ENCODE results near the gene ACRBP. TPM values are rescaled to one million over a fixed set of nuclear protein-coding genes. Genes with fewer than 3 reads are reported as not detected.

ACRBP gene
- total RNA-seq, 1 experiment from 2014 or later = 4.2 TPM

DNA sequence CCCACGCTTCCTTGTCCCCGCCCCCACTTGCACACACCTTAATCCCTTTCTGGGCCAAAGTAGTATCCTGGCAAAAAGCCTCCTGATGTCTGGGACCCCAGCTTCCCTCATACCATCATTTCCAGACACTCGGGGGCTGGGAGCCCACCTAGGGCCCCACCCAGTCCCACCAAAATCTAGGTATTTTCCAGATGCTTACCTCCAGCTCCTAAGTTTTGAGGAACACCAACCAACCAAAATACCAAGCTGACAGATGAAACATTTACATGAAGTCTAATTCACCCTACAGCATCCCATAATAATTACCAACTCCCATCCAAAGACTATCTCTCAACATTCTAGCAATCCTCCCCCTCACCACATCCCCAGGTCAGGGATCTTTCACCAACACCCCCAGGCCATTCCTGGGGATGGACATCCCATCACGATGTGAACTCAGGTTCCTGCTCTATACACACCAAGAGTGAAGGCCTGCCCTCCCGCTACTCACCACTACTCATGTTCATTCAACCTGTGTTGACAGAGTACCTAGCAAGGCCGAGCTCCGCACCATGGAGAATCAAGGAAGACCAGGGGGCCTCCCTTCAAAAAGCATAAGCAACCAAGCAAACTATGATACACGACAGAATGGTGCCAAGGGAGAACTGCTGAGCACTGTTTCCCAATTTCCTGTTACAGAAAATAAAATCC lies 38.5 kb downstream of the ACRBP start:
- Histone ChIP-seq H2AFZ (no peak overlapping the region), H3K4me1 (replicated peaks; ENCODE audit: insufficient read depth) (peaks cover 57% of the 10 kb centered on the region), H4K20me1 (ENCODE audit: insufficient read depth) (peaks cover 23% of the 10 kb centered on the region), H3K9me2 (ENCODE audit: insufficient read depth) (no peaks in the 10 kb centered on the region), H3K36me3 (ENCODE audit: low read depth) (peaks cover 10% of the 10 kb centered on the region), H3K9me3 (ENCODE audit: insufficient read depth, low read depth) (no peaks in the 10 kb centered on the region), H3K27ac (0 out of 2 replicates have a peak overlapping the region, but pooled peaks have one; percentile 16), H3K79me2 (ENCODE audit: low read depth) (peaks cover 27% of the 10 kb centered on the region), H3F3A (ENCODE audit: insufficient read depth, low read depth) (peaks cover 57% of the 10 kb centered on the region), H3K4me2 (no peak overlapping the region; the same call in 1 of the 2 replicates), H3K27me3 (ENCODE audit: insufficient read depth, low read depth) (no peaks in the 10 kb centered on the region), H3K4me3 (no peak overlapping the region)
- TF ChIP-seq, protein P1, sequence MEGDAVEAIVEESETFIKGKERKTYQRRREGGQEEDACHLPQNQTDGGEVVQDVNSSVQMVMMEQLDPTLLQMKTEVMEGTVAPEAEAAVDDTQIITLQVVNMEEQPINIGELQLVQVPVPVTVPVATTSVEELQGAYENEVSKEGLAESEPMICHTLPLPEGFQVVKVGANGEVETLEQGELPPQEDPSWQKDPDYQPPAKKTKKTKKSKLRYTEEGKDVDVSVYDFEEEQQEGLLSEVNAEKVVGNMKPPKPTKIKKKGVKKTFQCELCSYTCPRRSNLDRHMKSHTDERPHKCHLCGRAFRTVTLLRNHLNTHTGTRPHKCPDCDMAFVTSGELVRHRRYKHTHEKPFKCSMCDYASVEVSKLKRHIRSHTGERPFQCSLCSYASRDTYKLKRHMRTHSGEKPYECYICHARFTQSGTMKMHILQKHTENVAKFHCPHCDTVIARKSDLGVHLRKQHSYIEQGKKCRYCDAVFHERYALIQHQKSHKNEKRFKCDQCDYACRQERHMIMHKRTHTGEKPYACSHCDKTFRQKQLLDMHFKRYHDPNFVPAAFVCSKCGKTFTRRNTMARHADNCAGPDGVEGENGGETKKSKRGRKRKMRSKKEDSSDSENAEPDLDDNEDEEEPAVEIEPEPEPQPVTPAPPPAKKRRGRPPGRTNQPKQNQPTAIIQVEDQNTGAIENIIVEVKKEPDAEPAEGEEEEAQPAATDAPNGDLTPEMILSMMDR (conservative IDR thresholded peaks at IDR 0.05) = no peak
- TF ChIP-seq EZH2 (IDR thresholded peaks at IDR 0.05; ENCODE audit: low read depth) = no peak
- no TSS peak for BruUV-seq (replicated peaks)
- intact Hi-C loops (cut with micrococcal nuclease; ENCODE audit: unreplicated experiment) = loop anchor here (1.0 kb wide), 3 partner anchors 40 to 81 kb away; partner anchors contain the start of genes GAPDH, NOP2 and ZNF384
- CTCF ChIA-PET = no interaction called here
- peak in 1 of 2 experiments; percentile 43 for DNase-seq
- POLR2A ChIA-PET (ENCODE audit: unreplicated experiment) = interaction anchor here (0.5 to 0.9 kb wide), 6 partner anchors 54 to 280 kb away, joined by 3 to 48 read pairs (median 4); partner anchors contain the start of genes GAPDH, TPI1 and ZNF384

DNA sequence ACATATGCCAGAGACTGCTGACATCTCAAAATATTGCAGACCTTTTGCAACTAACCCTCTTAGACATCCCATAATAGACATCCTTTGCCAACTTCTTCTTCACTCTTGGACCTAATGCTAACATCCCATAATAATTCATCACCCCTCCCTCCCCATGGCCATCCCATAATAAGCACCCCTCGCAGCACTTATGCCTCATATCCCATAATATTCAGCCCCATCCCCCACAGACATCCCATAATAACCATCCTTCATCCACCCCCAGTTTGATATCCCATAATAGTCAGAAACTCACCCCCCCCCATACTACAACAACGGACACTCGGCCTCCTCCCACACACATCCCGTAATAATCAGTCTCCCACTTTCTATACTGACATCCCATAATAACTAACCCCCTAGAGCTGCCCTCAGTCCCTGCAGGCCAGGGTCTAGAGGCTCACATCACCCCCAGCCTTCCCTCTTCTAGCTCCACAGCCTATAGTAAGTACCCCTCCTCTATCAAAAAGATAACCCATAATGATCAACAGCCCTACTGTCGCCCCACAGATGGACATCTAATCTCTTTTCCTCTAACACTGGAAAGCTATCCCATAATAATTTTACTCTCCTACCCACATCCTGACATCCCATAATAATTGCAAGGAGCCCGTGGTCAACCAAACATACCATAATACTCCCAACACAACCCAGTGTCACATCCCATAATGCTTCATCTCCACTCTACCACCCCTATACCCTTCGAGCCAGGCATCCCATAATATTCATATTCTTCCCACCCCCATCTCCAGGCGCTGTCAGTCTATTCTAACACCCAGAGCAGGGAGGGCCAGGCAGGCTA lies 39.3 kb downstream of the ACRBP start:
- intact Hi-C loops (cut with micrococcal nuclease; ENCODE audit: unreplicated experiment) = loop anchor here (1.0 kb wide), 3 partner anchors 40 to 81 kb away; partner anchors contain the start of genes GAPDH, NOP2 and ZNF384
- Histone ChIP-seq H3F3A (ENCODE audit: insufficient read depth, low read depth) (peaks cover 52% of the 10 kb centered on the region), H3K36me3 (ENCODE audit: low read depth) (peaks cover 16% of the 10 kb centered on the region), H3K9me3 (ENCODE audit: insufficient read depth, low read depth) (no peaks in the 10 kb centered on the region), H3K4me3 (no peak overlapping the region), H3K79me2 (ENCODE audit: low read depth) (peaks cover 35% of the 10 kb centered on the region), H3K27me3 (ENCODE audit: insufficient read depth, low read depth) (no peaks in the 10 kb centered on the region), H3K4me2 (peak overlapping the region; percentile 61), H4K20me1 (ENCODE audit: insufficient read depth) (peaks cover 31% of the 10 kb centered on the region), H3K4me1 (replicated peaks; ENCODE audit: insufficient read depth) (peaks cover 49% of the 10 kb centered on the region), H3K27ac (0 out of 2 replicates have a peak overlapping the region, but pooled peaks have one; percentile 4), H2AFZ (no peak overlapping the region), H3K9me2 (ENCODE audit: insufficient read depth) (no peaks in the 10 kb centered on the region)
- DNase-seq = peak; percentile 75 to 83
- CTCF ChIA-PET = no interaction called here
- TF ChIP-seq, protein P1 (conservative IDR thresholded peaks at IDR 0.05) = no peak
- no peak for TF ChIP-seq EZH2 (IDR thresholded peaks at IDR 0.05; ENCODE audit: low read depth)
- BruUV-seq (replicated peaks) = no TSS peak
- POLR2A ChIA-PET (ENCODE audit: unreplicated experiment) = interaction anchor here (0.5 to 0.9 kb wide), 7 partner anchors 74 to 281 kb away, joined by 3 to 48 read pairs (median 6); partner anchors contain the start of genes GAPDH, MRPL51, TPI1 and ZNF384

Measured in PC-9 (cell line).